ENCODE measurements around the gene RELN.
"Not testable (repeated sequence)": the region's sequence is repeated elsewhere in the genome, so short reads cannot be mapped to it uniquely, and the experiment has no call there.

The RELN gene

GRCh38 chr7:103914147-103914899 lies 75.1 kb downstream of the RELN start:
- no peak overlapping the region for H3K27ac ChIP-seq
- TF ChIP-seq CTCF (conservative IDR thresholded peaks at IDR 0.05), result no peak

GRCh38 chr7:103912891-103913605 lies 76.4 kb downstream of the RELN start:
- no peak overlapping the region for H3K27ac ChIP-seq
- TF ChIP-seq CTCF (conservative IDR thresholded peaks at IDR 0.05), result no peak

- H3K27ac ChIP-seq, result not testable (repeated sequence)
These were observed 78.4 kb downstream of the RELN start for GRCh38 chr7:103911015-103911414.

GRCh38 chr7:103905997-103906396 lies 83.5 kb downstream of the RELN start:
- TF ChIP-seq CTCF (conservative IDR thresholded peaks at IDR 0.05), result no peak
- H3K27ac ChIP-seq, result peak overlapping the region; percentile 38

GRCh38 chr7:103902917-103903316 lies 86.5 kb downstream of the RELN start:
- no peak for TF ChIP-seq CTCF (conservative IDR thresholded peaks at IDR 0.05)

GRCh38 chr7:103896826-103897225 lies 92.6 kb downstream of the RELN start:
- not testable (repeated sequence) for H3K27ac ChIP-seq

More at GRCh38 chr7:103902917-103903316, 86.5 kb downstream of the RELN start:
- H3K27ac ChIP-seq, result no peak overlapping the region

GRCh38 chr7:103894656-103895596 lies 94.5 kb downstream of the RELN start:
- no peak for TF ChIP-seq CTCF (conservative IDR thresholded peaks at IDR 0.05)
- H3K27ac ChIP-seq, result no peak overlapping the region

GRCh38 chr7:103893350-103893749 lies 96.1 kb downstream of the RELN start:
- no peak overlapping the region for H3K27ac ChIP-seq
- TF ChIP-seq CTCF (conservative IDR thresholded peaks at IDR 0.05), result no peak

Measured in VCaP (cell line).